Measurements from ENCODE around the gene TXNDC5.

DNA sequence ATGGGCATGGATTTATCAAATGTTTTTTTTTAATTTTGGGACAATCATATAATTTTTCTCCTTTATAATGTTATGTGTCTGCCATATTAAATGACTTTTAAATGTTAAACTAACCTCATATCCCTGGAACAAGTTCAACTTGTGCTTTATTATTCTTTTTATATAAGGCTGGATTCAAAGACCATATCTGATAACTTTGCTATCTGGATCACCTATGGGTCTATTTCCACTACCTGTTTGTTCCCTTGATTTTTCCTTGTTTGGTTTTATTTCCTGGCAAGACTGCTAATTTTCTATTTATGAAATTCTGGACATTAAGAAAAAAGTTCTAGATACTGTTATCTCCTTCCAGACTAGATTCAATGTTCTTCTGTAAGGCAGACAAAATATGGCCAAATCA, 58.8 kb downstream of the TXNDC5 start:
- TF ChIP-seq CTCF (IDR thresholded peaks at IDR 0.05) (no peak), POLR2A (IDR thresholded peaks at IDR 0.05) (no peak)
